GM21786 (cell line): ENCODE results near the gene HTR5A.

Experiments
- ATAC-seq: cut with Tn5 transposase; IDR thresholded peaks from one replicate; pipeline ENCODE4 v1.9.1; 2021; ENCODE audit not compliant: unreplicated experiment

HTR5A gene

DNA sequence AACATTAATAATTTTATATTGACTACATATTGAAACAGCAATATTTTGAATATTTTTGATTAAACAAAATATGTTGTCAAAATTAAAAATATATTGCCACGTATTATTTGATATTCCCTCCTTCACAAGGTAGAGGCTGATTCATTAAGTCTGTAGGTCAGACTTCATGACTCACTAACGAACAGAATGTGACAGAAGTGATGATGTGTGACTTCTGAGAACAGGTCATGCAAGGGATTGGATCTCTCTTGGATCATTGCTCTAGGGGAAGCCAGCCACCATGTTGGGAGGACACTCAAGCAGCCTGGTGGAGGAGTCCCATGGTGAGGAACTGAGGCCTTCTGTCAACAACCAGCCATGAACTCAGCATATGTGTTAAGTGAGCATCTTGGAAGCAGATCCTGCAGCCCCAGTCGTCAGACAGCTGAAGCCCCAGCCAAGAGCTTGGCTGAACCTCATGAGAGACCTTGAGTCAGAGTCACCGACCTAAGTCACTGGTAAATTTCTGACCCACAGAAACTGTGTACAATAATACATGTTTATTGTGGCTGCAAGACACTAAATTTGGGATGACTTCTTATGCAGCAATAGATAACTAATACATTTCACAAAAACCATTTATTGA, 66.6 kb downstream of the HTR5A start:
- ATAC-seq, result no peak
